Activated naive CD8-positive, alpha-beta T cell treated with anti-CD3 and anti-CD28 coated beads, Interleukin-2, amount 50 U/mL, for 24 hours (primary cell): ENCODE data around the gene DGKH.

Experiments
- ATAC-seq: fragments of 150-1000 bp; cut with Tn5 transposase; one replicate; pipeline ENCODE4 v1.10.0; 2021
- DNase-seq: peaks from one replicate; pipeline ENCODE4 v3.0.0; 2021
- H3K27ac Mint-ChIP-seq: one replicate; pipeline ENCODE4 v1.8.0; 2021; ENCODE audit warnings: mild to moderate bottlenecking, mixed read lengths
- H3K27me3 Mint-ChIP-seq: one replicate; pipeline ENCODE4 v1.8.0; 2021; ENCODE audit warnings: mixed read lengths
- H3K36me3 Mint-ChIP-seq: one replicate; pipeline ENCODE4 v1.8.0; 2021; ENCODE audit warnings: low read depth, mixed read lengths
- H3K4me1 Mint-ChIP-seq: one replicate; pipeline ENCODE4 v1.8.0; 2021; ENCODE audit warnings: mixed read lengths
- H3K4me3 Mint-ChIP-seq: one replicate; pipeline ENCODE4 v1.8.0; 2021; ENCODE audit warnings: mild to moderate bottlenecking, moderate library complexity, mixed read lengths
- H3K9me3 Mint-ChIP-seq: one replicate; pipeline ENCODE4 v1.8.0; 2021; ENCODE audit warnings: mixed read lengths

Gene DGKH

DNA sequence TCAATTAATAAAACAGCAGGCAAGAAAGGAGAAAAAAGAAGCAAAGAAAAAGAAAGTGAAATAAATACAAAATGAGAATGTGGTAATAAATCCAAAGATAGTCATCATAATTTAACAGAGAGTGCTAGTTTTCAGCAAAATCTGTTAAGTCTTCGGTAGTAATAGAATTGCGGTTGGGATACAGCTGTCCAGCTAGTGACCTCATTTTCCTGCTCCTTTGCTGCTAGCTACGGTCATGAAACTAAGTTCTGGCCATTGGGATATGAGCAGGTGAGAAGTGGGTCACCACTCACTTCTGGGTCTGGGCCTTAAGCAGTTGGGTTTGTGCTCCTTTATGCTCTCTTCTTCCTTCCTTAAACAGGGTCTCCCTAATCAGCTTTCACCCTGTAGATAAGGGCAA, 11.7 kb upstream of the DGKH start:
- peaks cover 10% of the 10 kb centered on the region for H3K9me3 Mint-ChIP-seq
- no peak overlapping the region for H3K4me3 Mint-ChIP-seq
- peaks cover 8% of the 10 kb centered on the region for H3K27me3 Mint-ChIP-seq
- H3K27ac Mint-ChIP-seq: no peak overlapping the region
- peaks cover 2% of the 10 kb centered on the region for H3K36me3 Mint-ChIP-seq
- DNase-seq: no peak
- no peak for ATAC-seq
- peaks cover 19% of the 10 kb centered on the region for H3K4me1 Mint-ChIP-seq

DNA sequence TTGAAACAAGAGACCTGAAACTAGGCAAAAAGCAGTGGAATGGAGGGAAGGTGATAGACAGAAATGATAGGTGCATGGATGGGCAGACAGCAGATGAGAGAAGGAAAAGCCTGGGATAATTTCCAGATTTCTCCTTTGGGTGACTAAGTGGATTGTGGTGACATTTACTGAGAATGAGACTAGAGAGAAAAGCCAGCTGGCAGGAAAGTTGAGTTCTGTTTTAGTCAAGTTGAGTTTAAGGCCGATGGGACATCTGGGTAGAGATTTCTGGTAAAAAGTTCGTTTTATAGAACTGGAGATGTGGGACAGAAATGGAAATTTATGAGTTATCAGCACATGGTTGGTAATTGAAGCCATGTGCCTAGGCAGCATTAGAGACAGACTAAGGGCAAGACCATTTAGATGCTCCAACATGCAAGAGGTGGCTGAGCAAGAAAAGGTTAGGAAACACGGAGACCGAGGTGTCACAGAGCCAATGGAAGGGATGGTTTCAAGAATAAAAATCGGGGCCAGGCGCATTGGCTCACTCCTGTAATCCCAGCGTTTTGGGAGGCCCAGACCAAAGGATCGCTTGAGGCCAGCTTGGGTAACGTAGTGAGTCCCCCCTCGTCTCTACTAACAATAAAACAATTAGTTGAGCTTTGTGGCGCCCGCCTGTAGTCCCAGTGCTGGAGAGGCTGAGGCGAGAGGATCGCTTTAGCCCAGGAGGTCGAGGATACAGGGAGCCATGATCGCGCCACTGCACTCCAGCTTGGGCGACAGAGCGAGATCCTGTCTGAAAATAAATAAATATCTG, 9.6 kb upstream of the DGKH start:
- no peak for ATAC-seq

DNA sequence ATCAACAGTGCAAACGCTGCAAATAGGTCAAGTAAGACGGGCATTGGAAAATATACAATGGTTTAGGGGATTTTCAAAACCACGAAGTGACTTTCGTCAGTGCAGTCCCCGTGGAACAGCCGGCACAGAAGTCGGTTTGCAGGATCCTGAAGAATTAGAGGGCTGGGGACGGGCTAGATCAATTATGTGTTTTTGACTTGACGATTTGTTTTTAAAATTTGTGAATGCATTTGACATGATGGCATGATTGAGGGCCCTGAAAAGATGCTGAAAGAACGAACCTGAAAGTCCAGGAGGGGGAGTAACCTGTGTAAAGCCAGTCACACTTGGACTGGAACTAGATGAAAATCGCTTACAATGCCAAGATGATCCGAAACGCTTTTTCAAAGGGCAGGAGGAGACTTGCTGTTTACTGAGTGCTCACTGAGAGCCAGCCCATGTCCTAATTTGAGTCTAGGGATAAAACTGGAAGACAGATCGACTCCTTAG, 8.9 kb upstream of the DGKH start:
- H3K4me1 Mint-ChIP-seq: peaks cover 27% of the 10 kb centered on the region
- peaks cover 2% of the 10 kb centered on the region for H3K36me3 Mint-ChIP-seq
- H3K27ac Mint-ChIP-seq: peak overlapping the region; percentile 78
- H3K9me3 Mint-ChIP-seq: peaks cover 10% of the 10 kb centered on the region
- peaks cover 8% of the 10 kb centered on the region for H3K27me3 Mint-ChIP-seq
- peak overlapping the region; percentile 81 for H3K4me3 Mint-ChIP-seq
- DNase-seq: no peak
- ATAC-seq: no peak

More for the DNA sequence above, 9.6 kb upstream of the DGKH start:
- H3K27ac Mint-ChIP-seq: peak overlapping the region; percentile 78
- H3K36me3 Mint-ChIP-seq: peaks cover 2% of the 10 kb centered on the region
- peaks cover 10% of the 10 kb centered on the region for H3K9me3 Mint-ChIP-seq
- peak overlapping the region; percentile 81 for H3K4me3 Mint-ChIP-seq
- H3K27me3 Mint-ChIP-seq: peaks cover 8% of the 10 kb centered on the region
- no peak for DNase-seq
- H3K4me1 Mint-ChIP-seq: peaks cover 27% of the 10 kb centered on the region

DNA sequence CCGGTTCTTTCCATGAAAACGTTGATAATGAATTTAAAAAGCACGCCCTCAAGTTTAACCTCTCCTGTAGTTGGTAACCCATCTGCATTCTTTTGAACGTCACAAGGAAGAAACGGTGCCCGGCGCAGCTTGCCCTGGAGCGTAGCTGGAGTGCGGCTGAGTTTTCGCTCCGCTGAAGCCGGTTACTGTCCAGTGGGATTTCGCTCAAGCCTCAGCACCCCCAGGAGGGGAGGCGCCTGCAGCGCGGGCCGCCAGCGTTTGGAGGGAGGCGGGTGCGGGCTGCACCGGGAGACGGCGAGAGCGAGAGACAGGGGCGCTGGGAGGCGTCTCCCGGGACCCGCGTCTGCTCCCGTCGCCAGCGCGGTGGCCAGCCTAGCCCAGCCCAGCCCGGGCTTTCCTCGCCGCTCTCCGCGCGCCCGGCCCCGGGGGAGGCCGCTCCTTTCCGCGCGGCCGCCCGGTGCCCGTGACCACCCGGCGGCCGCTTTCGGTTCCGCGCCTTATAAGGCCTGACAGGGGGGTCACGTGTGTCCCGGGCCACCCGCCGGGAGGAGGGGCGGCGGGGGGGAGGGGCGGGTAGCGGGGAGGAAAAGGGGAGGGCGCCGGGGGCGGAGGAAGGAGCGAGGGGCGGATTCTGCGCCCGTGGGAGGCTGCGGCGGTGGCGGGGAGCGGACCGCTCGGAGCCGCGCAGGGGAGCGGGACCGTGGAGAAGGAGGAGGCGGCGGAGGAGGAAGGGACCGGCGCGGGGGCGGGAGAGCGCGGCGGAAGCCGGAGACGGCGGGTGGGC, 8.3 kb upstream of the DGKH start:
- ATAC-seq (peak; percentile 68), DNase-seq (peak; percentile 88)
- Mint-ChIP-seq H3K27me3 (peaks cover 10% of the 10 kb centered on the region), H3K36me3 (no peaks in the 10 kb centered on the region), H3K4me3 (peak overlapping the region; percentile 81), H3K4me1 (peaks cover 27% of the 10 kb centered on the region), H3K9me3 (peaks cover 8% of the 10 kb centered on the region), H3K27ac (peak overlapping the region; percentile 78)

DNA sequence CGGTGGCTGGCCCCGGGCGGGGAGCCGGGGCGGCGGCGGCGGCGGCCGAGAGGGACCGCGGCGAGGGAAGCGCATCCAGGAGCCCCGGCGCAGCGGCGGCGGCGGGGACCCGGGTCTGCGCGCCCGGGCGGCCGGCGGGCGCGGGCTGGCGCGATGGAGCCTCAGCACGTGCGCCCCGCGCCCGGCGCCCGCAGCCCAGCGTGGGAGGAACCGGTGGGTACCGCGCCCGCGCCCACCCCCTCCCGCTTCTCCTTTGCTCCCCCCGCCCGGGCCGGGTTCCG, 7.8 kb upstream of the DGKH start:
- Mint-ChIP-seq H3K36me3 (peaks cover 2% of the 10 kb centered on the region), H3K4me3 (peak overlapping the region; percentile 86), H3K4me1 (peaks cover 27% of the 10 kb centered on the region), H3K27me3 (peaks cover 10% of the 10 kb centered on the region), H3K9me3 (peaks cover 3% of the 10 kb centered on the region), H3K27ac (peak overlapping the region; percentile 73)
- ATAC-seq: no peak
- no peak for DNase-seq

DNA sequence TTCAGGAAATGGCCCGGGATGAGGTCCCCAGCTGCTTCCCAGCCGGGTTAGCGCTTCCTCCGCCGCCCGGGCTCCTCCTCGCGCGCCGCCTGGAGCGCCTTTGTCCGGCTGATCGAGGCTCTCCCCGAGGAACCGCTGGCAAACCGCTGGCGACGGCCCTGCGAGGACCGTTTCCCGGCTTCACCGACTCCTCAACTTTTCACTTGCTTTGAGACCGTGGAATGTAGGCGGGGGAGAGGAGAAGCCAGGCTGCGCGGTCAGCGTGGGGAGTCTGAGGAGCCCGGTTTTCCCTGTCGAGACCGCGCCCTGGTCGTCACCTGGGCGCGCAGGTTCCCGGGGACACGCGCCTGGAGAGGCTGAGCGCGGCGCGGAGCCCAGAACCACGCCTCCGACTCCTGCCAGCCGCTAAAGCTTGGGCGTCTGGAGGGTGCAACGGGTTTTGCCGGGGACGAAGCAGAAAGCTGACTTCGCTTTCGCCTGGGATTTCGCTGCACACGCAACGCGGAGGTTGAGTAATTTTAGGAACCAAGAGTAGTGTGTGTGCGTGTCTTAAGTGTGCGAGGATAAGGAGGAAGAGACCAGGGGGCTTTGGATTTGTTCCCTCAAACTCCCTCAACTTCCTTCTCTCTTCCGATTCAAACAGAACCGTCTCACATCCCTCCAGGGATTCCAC, 7.3 kb upstream of the DGKH start:
- ATAC-seq: peak; percentile 42
- peaks cover 10% of the 10 kb centered on the region for H3K27me3 Mint-ChIP-seq

DNA sequence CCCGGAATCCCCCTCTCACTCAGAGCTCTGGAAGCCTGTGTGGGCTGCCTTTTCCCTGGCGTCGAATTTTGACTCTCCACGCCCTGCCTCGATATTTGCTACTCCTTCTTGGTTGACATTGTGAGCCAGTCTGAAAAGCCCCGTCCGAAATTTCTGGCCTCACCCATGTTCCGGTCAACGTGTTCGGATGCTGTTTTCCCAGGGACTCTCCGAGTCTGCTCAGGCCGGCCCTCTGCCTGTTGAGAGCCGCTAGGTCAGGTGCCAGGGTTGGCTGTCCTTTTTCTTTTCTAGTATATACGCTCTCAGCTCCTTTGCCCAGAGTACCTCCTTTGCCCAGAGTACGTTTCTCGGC, 6.8 kb upstream of the DGKH start:
- Mint-ChIP-seq H3K4me1 (peaks cover 27% of the 10 kb centered on the region), H3K27me3 (peaks cover 12% of the 10 kb centered on the region), H3K27ac (peak overlapping the region; percentile 79), H3K36me3 (peaks cover 2% of the 10 kb centered on the region), H3K9me3 (no peaks in the 10 kb centered on the region), H3K4me3 (peak overlapping the region; percentile 86)
- DNase-seq: no peak
- ATAC-seq: no peak

More for the DNA sequence above, 7.3 kb upstream of the DGKH start:
- H3K4me3 Mint-ChIP-seq: peak overlapping the region; percentile 86
- no peaks in the 10 kb centered on the region for H3K9me3 Mint-ChIP-seq
- peaks cover 2% of the 10 kb centered on the region for H3K36me3 Mint-ChIP-seq
- H3K27ac Mint-ChIP-seq: peak overlapping the region; percentile 79
- peaks cover 27% of the 10 kb centered on the region for H3K4me1 Mint-ChIP-seq
- DNase-seq: peak; percentile 52

DNA sequence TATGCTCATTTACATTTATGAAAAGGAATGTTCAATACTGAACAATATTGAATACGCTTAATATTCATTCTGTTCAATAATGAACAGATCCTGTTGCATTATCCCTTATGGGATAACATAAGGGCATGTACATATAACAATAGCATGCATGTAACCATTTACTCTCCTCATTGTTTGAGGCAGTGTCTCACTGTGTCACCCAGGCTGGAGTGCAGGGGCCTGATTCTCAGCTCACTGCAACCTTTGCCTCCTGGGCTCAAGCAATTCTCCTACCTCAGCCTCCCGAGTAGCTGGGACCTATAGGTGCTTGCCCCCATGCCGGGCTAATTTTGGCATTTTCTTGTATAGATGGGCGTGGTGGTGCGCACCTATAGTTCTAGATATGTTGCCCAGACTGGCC, 4.8 kb upstream of the DGKH start:
- peaks cover 16% of the 10 kb centered on the region for H3K27me3 Mint-ChIP-seq
- peaks cover 2% of the 10 kb centered on the region for H3K36me3 Mint-ChIP-seq
- H3K9me3 Mint-ChIP-seq: no peaks in the 10 kb centered on the region
- DNase-seq: no peak
- H3K4me3 Mint-ChIP-seq: no peak overlapping the region
- no peak for ATAC-seq
- peaks cover 37% of the 10 kb centered on the region for H3K4me1 Mint-ChIP-seq
- H3K27ac Mint-ChIP-seq: no peak overlapping the region

DNA sequence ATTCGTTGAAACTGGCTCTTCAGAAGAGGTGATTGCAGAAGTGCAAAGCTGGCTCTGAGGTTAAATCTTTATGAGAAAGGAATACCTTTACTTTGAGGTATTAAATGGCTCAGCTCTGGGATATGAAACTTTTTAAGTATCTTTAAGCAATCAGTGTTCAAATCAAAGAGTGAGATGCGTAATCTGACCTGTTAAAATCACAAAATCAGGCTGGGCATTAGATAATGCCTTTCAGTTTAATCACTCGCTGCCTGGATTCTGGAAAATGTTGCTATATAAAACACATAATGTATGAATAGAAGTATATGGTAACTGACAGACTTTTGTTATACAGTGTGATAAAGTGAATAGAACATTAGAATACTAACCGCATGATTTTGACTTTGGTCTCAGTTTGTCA, 2.0 kb upstream of the DGKH start:
- peaks cover 7% of the 10 kb centered on the region for H3K36me3 Mint-ChIP-seq
- H3K9me3 Mint-ChIP-seq: no peaks in the 10 kb centered on the region
- H3K4me1 Mint-ChIP-seq: peaks cover 38% of the 10 kb centered on the region
- H3K4me3 Mint-ChIP-seq: peak overlapping the region; percentile 13
- peaks cover 11% of the 10 kb centered on the region for H3K27me3 Mint-ChIP-seq
- H3K27ac Mint-ChIP-seq: no peak overlapping the region
- no peak for ATAC-seq
- no peak for DNase-seq

DNA sequence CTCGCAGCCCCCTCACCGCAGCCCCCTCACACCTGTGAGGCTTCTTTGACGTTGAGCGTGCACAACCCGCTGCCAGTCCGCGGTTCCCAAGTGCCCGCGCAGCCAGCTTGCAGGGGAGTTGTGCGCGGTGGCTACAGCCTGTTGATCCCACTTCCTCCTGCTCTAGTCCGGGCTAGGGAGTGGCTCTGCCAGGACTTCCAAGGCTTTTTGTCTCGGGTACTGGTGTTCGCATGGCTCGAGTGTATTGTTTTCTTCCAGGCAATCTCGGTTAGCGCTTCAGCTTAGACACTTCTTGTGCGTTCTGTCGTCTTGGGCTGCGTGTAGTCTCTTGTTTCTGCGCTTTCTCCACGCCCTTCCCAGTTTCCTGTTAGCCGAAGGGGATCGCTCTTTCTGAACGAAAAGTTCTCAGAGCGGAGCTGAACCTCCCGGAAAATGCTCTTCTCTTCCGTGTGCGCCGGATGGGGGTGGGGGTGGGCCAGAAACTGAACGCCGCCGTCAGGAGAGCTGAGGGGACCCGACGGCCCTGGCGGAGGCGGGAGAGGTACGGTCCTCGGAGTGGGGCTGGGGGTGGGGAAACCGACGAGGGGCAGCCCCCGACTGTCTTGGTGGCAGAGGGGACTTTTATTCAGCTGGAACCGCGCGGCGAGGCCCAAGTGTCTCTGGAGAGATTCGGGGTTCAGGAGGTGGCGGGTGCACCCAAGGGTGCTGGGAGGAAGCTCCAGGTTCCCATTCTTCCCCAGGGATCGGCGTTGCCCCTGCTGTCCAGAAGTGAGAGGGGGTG, 697 bp upstream of the DGKH start:
- ATAC-seq (peak; percentile 32), DNase-seq (peak; percentile 52)
- no peaks in the 10 kb centered on the region for H3K9me3 Mint-ChIP-seq

DNA sequence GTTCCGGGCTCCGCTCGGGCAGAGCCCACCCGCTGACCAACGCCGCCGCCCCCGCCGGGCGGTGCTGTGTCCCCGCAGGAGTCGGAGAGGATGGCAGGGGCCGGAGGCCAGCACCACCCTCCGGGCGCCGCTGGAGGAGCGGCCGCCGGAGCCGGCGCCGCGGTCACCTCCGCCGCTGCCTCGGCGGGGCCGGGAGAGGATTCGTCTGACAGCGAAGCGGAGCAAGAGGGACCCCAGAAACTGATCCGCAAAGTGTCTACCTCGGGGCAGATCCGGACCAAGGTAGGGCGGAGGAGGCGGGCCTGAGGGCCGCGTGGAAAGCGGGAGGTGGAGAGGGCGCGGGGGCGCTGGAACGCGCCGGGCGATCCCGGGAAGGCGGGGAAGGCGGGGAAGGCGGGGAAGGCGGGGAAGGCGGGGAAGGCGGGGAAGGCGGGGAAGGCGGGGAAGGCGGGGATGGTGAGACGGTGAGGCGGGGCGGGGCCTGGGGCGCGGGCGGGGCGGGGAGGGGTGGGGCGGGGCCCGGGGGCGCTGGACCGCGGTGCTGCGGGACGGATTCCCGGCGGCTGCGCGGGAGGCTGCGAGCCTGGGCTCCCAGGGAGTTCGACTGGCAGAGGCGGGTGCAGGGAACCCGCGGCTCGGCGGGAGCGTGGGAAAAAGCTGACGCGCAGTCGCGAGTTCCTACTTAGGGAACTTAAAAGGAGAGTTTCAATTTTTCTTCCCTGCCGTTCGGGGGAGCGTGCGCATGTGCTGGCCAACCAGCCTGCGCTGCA, 421 bp downstream of the DGKH start:
- ATAC-seq (peak; percentile 65), DNase-seq (peak; percentile 72)
- Mint-ChIP-seq H3K36me3 (peaks cover 13% of the 10 kb centered on the region), H3K4me1 (peaks cover 28% of the 10 kb centered on the region), H3K9me3 (no peaks in the 10 kb centered on the region), H3K27me3 (peaks cover 11% of the 10 kb centered on the region), H3K4me3 (peak overlapping the region; percentile 83), H3K27ac (peak overlapping the region; percentile 56)

More for the DNA sequence above, 697 bp upstream of the DGKH start:
- Mint-ChIP-seq H3K27ac (peak overlapping the region; percentile 79), H3K4me3 (peak overlapping the region; percentile 83), H3K4me1 (peaks cover 29% of the 10 kb centered on the region), H3K36me3 (peaks cover 13% of the 10 kb centered on the region), H3K27me3 (peaks cover 11% of the 10 kb centered on the region)

DNA sequence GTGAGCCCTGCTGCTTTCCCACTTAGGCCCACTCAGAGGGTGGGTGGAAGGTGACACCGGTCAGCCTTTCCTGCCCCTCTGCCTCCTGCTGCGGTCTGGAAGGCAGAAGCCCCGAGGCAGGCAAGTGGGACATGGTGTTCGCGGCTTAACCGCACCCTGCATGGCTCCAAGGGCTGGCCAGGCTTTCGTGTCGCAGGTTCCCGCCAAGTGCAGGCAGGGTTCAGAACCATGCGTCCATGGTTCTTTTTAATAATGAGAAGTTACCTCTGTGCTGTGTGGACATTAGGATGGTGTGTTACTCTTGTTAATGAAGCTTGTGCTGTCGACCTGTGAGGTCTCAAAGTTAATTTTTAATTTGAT, 986 bp downstream of the DGKH start:
- DNase-seq: no peak
- H3K36me3 Mint-ChIP-seq: peaks cover 13% of the 10 kb centered on the region
- ATAC-seq: no peak
- H3K4me1 Mint-ChIP-seq: peaks cover 32% of the 10 kb centered on the region
- no peaks in the 10 kb centered on the region for H3K9me3 Mint-ChIP-seq
- peak overlapping the region; percentile 83 for H3K4me3 Mint-ChIP-seq
- peak overlapping the region; percentile 15 for H3K27ac Mint-ChIP-seq
- peaks cover 11% of the 10 kb centered on the region for H3K27me3 Mint-ChIP-seq

DNA sequence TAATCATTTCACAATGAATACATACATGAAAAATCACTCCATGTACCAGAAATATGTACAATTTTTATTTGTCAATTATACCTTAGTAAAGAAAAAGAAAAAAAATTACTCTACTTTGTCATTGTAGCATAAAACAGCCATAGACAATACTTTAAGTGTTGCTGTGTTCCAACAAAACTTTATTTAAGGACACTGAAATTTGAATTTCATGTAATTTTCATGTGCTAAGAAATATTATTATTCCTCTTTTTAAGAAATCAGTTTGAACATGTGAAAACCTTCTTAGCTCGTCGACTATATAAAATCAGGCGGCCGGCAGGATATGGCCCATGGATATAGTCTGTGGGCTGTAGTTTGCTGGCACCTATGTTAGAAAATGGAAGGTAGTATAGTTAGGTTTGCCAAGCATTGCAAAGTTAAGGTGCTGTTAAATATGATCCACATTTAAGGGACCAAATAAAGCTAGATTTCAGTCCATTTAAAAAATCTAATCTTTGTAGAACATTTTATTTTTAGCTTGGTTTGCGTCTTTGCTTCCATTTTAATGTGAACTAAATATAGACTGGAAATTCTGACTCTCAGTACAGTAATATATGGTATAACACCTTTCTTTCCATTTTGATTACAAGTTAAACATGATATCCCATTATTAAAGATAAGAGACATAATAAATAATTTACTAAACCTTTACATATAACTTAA, 6.5 kb downstream of the DGKH start:
- ATAC-seq: peak; percentile 52
- H3K27me3 Mint-ChIP-seq: no peaks in the 10 kb centered on the region

More for the DNA sequence above, 6.5 kb downstream of the DGKH start:
- Mint-ChIP-seq H3K27ac (no peak overlapping the region), H3K4me3 (peak overlapping the region; percentile 45), H3K9me3 (peaks cover 5% of the 10 kb centered on the region), H3K4me1 (peaks cover 44% of the 10 kb centered on the region), H3K36me3 (peaks cover 21% of the 10 kb centered on the region)
- DNase-seq: no peak
